GM10266 (cell line): Measurements from ENCODE around the gene COQ10A.

ENCODE experiments used
- DNase-seq: peaks from one replicate; pipeline ENCODE4 v3.0.0; 2012; ENCODE audit errors: extremely low spot score
- TF ChIP-seq, protein P1 (sequence below): IDR thresholded peaks from 2 replicates; pipeline ENCODE4 v1.5.1; 2012; ENCODE audit warnings: mild to moderate bottlenecking, low read depth; ENCODE audit not compliant: control insufficient read depth, insufficient read depth; ENCODE audit errors: missing control alignments

COQ10A gene

DNA sequence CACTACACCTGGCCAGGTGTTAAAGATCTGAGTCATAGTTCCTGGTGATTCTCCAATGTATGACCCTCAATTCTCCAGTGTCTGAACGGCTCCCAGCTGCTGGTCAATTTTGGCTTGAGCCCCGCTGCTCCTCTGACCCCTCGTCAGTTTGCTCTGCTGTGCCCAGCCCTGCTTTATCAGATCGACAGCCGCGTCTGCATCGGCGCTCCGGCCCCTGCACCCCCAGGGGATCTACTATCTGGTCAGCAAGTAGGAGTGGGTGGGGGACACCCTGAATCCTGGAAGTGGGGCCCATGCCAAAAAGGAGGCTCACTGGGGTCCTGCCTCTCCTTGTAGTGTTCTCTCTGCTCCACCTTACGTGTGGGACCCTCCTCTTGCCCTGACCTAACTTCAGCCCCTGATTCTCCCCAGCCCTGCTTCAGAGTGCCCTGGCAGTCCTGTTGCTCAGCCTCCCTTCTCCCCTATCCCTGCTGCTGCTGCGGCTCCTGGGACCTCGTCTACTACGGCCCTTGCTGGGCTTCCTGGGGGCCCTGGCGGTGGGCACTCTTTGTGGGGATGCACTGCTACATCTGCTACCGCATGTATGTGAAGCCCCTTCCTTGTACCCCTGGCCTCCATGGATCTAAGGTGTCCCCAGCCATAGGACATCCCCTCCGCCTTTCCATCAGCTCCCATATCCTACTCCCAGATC is 31.9 kb upstream of the COQ10A start:
- TF ChIP-seq, protein P1, sequence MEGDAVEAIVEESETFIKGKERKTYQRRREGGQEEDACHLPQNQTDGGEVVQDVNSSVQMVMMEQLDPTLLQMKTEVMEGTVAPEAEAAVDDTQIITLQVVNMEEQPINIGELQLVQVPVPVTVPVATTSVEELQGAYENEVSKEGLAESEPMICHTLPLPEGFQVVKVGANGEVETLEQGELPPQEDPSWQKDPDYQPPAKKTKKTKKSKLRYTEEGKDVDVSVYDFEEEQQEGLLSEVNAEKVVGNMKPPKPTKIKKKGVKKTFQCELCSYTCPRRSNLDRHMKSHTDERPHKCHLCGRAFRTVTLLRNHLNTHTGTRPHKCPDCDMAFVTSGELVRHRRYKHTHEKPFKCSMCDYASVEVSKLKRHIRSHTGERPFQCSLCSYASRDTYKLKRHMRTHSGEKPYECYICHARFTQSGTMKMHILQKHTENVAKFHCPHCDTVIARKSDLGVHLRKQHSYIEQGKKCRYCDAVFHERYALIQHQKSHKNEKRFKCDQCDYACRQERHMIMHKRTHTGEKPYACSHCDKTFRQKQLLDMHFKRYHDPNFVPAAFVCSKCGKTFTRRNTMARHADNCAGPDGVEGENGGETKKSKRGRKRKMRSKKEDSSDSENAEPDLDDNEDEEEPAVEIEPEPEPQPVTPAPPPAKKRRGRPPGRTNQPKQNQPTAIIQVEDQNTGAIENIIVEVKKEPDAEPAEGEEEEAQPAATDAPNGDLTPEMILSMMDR = no peak
- DNase-seq = no peak

DNA sequence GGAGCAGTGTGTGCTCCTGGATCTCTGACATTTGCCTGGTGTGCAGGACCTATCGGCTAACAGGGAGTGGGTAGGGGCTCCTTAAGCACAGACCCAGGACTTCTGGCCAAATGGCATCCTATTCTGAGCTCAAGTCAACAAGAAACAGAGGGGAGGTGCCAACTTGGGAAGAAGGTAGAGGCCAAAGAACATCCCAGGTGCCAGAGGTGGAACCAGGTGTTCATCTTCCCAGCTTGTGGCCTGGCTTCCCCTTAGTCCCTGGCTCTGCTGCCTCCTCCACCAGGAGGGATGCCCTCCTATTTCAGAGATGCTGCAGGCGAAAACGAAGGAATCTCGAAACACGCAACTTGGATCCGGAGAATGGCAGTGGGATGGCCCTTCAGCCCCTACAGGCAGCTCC is 30.7 kb upstream of the COQ10A start:
- DNase-seq = no peak
- TF ChIP-seq, protein P1 = no peak

DNA sequence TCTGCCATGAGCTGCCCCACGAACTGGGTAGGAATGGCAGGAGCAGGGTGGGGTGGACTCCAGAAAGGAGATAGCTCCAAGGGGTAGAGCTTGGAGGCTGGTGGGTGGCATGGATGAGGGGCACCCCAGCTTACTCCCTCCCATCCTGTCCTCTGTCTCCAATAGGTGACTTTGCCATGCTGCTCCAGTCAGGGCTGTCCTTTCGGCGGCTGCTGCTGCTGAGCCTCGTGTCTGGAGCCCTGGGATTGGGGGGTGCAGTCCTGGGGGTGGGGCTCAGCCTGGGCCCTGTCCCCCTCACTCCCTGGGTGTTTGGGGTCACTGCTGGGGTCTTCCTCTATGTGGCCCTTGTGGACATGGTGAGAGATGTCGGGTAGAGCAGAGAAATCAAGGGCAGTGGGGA is 29.8 kb upstream of the COQ10A start:
- DNase-seq = no peak
- TF ChIP-seq, protein P1 = no peak

DNA sequence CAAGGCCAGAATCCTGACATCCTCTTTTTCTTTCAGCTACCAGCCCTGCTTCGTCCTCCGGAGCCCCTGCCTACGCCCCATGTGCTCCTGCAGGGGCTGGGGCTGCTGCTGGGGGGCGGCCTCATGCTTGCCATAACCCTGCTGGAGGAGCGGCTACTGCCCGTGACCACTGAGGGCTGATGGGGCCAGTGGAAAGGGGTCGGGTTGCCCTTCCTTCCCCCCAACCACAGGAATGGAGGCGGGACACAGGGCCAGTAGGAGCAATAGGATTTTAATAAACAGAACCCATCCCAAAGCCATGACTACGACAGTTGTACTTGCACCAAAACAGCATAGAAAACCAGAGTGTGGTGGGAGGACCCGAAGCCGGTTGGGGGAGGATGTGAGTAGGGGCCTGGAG is 29.2 kb upstream of the COQ10A start:
- no peak for DNase-seq
- TF ChIP-seq, protein P1 = no peak

DNA sequence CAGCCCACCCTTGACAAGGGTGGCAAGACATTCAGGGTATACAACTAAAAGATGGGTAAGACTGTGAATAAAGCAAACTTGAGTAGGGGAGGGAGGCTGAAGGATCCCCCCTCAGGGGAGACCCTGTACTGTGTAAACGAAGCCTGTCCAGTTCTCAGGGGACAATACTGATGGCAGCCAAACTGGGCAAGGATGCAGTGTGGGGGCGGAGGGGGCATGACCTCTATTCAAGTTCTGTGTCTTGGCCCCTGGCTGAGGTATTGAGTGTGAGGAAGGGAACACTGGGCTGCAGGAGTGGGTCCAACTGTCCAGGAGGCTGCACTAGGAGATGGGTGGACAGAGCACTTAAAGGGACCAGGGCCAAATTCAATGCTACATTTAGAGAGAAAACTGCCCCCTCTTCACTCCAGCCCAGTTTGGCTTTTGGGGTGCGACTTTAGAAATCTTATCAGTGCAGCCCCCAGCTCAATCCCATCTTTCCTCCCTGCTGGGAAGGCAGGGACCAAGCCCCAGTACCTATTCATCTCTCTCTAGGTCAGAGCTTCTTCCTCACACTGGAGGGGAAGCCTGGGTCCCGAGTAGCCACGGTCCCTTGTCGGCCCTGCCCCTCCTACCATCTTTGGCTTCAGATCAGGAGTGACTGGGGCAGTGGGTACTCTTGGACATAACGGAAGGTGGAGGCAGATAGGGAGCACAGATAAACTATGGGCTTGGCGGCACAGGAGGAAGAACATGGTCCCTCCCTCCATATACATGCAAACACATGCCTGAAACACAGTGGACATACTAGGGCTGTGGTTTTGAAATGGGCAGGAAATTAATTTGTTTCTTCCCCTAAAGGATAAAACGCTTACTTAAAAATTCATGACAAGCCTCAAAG is 25.1 kb upstream of the COQ10A start:
- TF ChIP-seq, protein P1 = no peak
- no peak for DNase-seq

DNA sequence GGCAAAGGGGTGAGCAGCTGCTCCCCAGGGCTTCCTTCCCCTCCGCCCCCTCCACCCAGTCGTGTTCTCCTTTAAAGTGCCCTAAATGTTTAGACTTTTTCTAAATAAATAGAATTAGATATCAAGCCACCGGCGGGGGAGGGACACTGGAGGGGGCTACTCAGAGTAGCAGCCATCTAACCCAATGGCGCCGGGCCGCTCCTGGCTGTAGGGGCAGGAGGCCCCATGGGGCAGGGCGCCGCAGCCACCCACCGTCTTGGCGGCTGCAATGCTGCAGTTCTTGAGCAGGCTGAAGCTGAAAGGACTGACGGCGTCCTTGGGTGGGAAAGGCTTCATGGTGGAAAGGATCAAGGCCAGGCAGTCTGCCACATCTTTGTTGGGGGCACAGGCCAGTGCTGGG is 23.8 kb upstream of the COQ10A start:
- TF ChIP-seq, protein P1 = no peak
- DNase-seq = no peak

DNA sequence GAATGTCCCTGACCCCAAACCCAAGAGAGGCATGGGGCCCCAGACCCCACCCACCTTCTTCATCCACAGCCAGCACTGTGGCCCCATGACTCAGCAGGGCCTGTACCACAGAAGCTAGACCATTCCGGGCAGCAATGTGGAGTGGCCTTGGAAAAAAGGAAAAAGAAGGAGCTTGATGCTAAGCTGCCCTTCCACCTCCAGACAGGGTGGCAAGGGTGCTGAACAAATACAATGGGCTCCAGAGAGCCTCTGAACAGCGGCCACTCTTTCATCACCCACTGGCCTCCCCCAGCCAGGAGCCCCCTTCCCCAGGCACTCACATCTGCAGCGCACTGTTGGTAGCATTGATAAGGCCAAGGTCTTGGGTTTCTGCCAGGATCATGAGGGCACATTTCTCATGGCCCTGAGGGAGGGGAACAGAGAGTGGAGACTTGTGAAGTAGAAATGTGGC is 23.0 kb upstream of the COQ10A start:
- DNase-seq = no peak
- TF ChIP-seq, protein P1 = no peak
